Measurements from ENCODE around the gene CREBBP. TPM values are rescaled to one million over a fixed set of nuclear protein-coding genes. Genes with fewer than 3 reads are reported as not detected.

CREBBP gene
- total RNA-seq, 1 experiment from 2014 or later = 79.1 TPM

- no peak overlapping the region for H2BK5ac ChIP-seq (ENCODE audit: insufficient read length, low read length)
- Mint-ChIP-seq H3K4me1 (peaks cover 7 to 13% of the 10 kb centered on the region in 2 experiments; a peak in 3 of 4 replicates), H3K27me3 (ENCODE audit: low read depth) (no peaks in the 10 kb centered on the region), H3K4me3 (no peak overlapping the region), H3K9me3 (no peaks in the 10 kb centered on the region), H3K36me3 (ENCODE audit: insufficient read depth in 1 of 3, low read depth in 3 of 3) (peaks cover 11 to 35% (median 23%) of the 10 kb centered on the region in 3 experiments; a peak in 6 of 7 replicates), H3K27ac (peak overlapping the region in 2 of 3 experiments; percentile 61 to 84; a peak in 2 of 7 replicates)
- H3T11ph ChIP-seq (ENCODE audit: low read length) = no peak overlapping the region
- no peak overlapping the region for H2BK20ac ChIP-seq (ENCODE audit: low read depth, low read length, poor library complexity, severe bottlenecking)
- peaks cover 2% of the 10 kb centered on the region; the same call in 1 of the 2 replicates for H3K79me2 ChIP-seq (ENCODE audit: insufficient read depth, low read length)
- H3K27ac ChIP-seq (ENCODE audit: insufficient read length, low read depth, low read length) = no peak overlapping the region
- H3K9me3 ChIP-seq (ENCODE audit: control insufficient read depth, low read depth, low read length) = no peaks in the 10 kb centered on the region
- H3K23ac ChIP-seq (ENCODE audit: insufficient read length, low read depth, low read length) = no peak overlapping the region
- no peaks in the 10 kb centered on the region for H3K23me2 ChIP-seq (ENCODE audit: insufficient read length, low read depth, low read length, poor library complexity, severe bottlenecking)
- H3K18ac ChIP-seq (ENCODE audit: insufficient read length, low read depth, low read length) = no peak overlapping the region
- no peaks in the 10 kb centered on the region for H3K79me1 ChIP-seq (ENCODE audit: insufficient read depth, low read depth, low read length, poor library complexity, severe bottlenecking)
- H4K91ac ChIP-seq (ENCODE audit: insufficient read length, low read depth, low read length) = no peak overlapping the region
- no peak overlapping the region for H2BK120ac ChIP-seq (ENCODE audit: low read depth, low read length, poor library complexity, severe bottlenecking)
- no peak overlapping the region for H3K9ac ChIP-seq (ENCODE audit: extremely low read depth, insufficient read length, low read length)
- no peak for TF ChIP-seq CTCF (conservative IDR thresholded peaks at IDR 0.05)
- no peaks in the 10 kb centered on the region for H3K4me1 ChIP-seq (ENCODE audit: insufficient read depth, low read length)
- WGBS (ENCODE audit: extremely low coverage, insufficient read length, low lambda C conversion rate) = no CpG with 5 or more reads among the region's 9 CpGs
- H3K56ac ChIP-seq (ENCODE audit: insufficient read length, low read depth, low read length) = no peak overlapping the region
- no peak overlapping the region for H2BK12ac ChIP-seq (ENCODE audit: insufficient read length, low read depth, low read length)
- H2AFZ ChIP-seq (ENCODE audit: low read length) = no peak overlapping the region
- DNase-seq = no peak
- no peak overlapping the region for H4K8ac ChIP-seq (replicated peaks; ENCODE audit: insufficient read length, low read depth, low read length)
- H3K4me2 ChIP-seq (ENCODE audit: insufficient read depth, insufficient read length, low read length) = no peak overlapping the region
- no peak overlapping the region for H3K14ac ChIP-seq (ENCODE audit: insufficient read depth, low read length)
- no peak overlapping the region for H4K5ac ChIP-seq (ENCODE audit: insufficient read length, low read depth, low read length)
- no peaks in the 10 kb centered on the region for H4K20me1 ChIP-seq (ENCODE audit: control insufficient read depth, insufficient read depth, insufficient read length)
- no peak overlapping the region for H2BK15ac ChIP-seq (ENCODE audit: low read depth, low read length)
- H2AK5ac ChIP-seq (ENCODE audit: insufficient read length, low read length) = no peak overlapping the region
- no peak overlapping the region for H3K4ac ChIP-seq (ENCODE audit: low read depth, low read length)
- no peaks in the 10 kb centered on the region for H3K27me3 ChIP-seq (ENCODE audit: insufficient read depth, low read length)
These were observed 186.5 kb downstream of the CREBBP start for GRCh38 chr16:3694051-3694450.

Data from H9 (cell line).